ENCODE data around the gene GALNT16.

Gene GALNT16

DNA sequence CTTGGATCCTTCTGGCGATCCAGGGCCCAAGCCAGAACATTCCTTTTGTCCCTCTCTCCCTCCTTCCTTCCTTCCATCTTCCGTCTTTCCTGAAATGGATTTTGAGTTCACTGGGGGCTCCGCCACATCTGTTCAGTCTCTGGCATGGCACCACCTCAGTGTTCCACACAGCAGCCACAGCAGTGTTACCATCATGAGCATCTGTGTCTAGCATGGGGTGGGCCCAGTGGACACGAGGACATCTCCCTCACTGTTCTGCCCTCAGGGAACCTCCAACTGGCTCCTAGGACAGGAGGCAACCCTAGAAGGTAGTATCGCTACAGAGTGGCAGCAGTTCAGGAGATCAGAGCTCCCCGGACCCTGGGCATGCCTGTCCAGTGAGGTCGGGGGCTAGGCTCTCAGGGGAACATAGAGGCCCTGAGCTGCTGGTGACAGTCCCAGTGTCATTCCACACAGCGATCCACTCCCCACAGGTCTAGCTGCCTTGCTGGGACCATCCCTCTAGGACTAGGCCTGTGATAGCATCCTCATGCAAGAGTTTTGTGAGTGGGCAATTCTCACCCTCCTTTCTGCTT, 59.0 kb downstream of the GALNT16 start:
- DNase-seq: no peak

GRCh38 chr14:69319911-69320310, 60.0 kb downstream of the GALNT16 start:
- DNase-seq: no peak

DNA sequence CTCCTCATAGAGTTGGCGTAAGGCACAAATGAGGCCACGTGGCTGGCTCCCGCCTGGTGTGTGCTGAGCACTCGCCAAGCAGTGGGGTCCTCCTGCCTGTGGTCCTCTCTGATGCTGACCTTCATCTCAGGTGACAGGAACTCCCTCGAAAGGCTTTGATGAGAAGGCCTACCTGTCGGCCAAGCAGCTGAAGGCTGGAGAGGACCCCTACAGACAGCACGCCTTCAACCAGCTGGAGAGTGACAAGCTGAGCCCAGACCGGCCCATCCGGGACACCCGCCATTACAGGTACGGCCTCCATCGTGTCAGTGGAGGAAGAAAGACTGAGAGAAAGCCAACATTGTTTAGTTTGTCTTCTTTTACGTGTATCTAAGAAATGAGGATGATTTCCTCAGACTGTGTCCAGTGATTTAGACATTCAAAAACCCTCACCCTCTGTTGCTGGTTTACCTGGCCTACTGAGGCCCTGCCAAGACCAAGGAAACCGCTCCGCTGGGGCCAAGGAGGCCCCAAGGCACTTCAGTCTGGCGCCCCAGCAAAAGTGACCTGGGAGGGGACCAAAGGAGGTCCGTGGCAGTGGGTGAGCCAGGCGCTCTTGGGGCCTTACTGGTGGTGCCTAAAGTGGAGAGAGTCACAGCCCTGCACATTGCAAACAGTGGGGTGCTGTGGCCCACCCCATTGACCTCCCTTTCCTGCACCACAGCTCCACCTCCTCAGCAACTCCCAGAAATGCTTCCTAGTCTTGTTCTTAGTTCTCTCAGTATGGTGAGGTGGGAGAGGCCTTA, 60.8 kb downstream of the GALNT16 start:
- no peak for DNase-seq

GRCh38 chr14:69321601-69322330, 61.8 kb downstream of the GALNT16 start:
- no peak for DNase-seq

DNA sequence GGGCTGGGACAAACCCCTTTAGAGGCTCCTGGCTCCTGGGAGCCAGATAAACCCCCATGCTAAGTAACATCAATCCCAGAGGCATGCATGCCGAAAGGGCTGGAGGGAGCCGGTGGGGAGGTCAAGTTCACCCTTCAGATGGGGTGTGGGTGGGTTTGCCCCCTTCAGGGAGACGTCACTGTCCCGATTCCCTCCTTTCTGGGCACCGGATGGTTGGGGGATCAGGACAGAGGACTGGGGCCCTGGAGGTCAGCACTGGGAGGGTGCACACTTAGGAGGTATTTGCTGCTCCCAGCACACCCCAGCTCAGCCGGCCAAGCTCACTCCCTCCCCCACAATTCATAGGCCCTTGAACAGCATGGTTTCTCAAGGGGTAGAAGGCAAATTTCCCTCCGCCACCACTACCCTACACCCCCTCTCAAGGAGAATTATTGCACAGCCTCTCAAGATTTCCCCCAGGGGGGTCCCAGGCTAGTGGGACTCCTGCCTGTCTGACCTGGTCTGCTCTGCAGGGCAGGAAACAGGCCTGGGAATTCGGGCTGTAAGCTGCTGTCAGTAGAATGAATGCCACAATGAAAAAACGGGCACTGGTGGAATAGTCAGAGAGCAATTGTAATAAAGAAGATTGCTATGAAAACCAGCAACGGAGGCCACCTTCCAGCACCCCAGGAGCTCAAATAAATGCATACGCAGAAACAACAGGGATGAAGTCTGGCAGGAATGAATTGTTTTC, 63.5 kb downstream of the GALNT16 start:
- DNase-seq: no peak

GRCh38 chr14:69323999-69324282, 64.0 kb downstream of the GALNT16 start:
- no peak for DNase-seq

GRCh38 chr14:69324341-69324931, 64.5 kb downstream of the GALNT16 start:
- DNase-seq: no peak

DNA sequence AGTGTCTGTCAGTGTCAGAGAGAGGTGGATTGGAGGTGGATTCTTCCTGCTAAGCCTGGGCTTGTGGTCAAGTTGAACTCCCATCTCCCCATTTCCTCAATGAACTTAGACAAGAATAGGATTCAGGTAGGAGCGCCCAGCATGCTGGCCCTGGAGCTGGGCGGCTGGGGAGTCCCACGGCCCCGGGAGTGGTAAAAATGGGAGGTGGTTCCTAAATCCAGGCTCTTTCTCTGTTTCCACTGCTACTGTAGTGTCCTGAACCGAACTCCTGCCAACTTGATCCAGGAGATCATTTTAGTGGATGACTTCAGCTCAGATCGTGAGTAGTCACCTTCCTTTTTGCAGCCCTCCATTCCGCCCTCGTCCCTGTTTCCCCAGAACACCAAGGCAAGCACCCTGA, 65.1 kb downstream of the GALNT16 start:
- DNase-seq: no peak

DNA sequence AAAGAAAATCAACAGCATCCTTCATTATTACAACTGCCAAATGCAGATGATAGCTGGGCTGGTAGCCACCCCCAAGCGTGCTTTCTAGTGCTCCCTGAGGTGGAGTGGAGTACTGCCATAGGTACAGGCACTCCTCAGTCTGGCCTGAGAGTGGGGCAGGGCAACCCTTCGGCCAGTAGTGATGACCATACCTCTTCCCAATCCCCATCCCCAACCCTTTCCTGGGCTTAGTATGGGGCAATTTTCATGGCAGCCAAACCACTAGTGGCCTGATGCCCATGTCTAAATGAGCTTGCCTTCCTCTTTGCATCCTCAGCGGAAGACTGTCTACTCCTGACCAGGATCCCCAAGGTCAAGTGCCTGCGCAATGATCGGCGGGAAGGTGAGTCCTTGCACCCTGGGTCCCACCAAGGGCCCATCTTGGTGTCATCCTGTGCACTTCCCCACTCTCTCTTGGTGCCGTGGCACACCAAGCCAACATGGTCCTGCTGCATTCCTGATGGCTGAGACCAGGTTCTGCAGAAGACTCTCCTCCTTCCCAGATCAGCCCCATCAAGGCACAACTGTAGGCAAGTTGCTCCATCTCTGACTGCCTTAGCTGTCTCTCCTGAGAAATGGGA, 65.8 kb downstream of the GALNT16 start:
- DNase-seq: no peak

GRCh38 chr14:69326611-69327010, 66.7 kb downstream of the GALNT16 start:
- DNase-seq: no peak

- DNase-seq: no peak
These were observed 67.5 kb downstream of the GALNT16 start for GRCh38 chr14:69327507-69327906.

DNA sequence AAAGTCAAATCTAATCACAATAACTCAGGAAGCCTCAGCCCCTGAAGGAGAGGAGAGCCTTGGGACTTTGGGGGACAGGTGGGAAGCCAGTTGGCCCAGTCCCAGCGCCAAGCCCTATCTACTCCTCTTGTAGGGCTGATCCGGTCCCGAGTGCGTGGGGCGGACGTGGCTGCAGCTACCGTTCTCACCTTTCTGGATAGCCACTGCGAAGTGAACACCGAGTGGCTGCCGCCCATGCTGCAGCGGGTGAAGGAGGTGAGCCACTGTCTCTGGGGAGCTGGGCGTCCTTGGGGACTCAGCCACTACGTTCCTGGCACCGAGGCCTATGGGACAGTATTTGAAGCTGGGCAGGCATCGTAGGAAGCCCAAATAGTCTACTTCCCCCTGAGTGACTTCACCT, 68.4 kb downstream of the GALNT16 start:
- DNase-seq: no peak

- DNase-seq: no peak
These were observed 68.8 kb downstream of the GALNT16 start for GRCh38 chr14:69328765-69329164.

GRCh38 chr14:69331206-69331605, 71.2 kb downstream of the GALNT16 start:
- no peak for DNase-seq

- no peak for DNase-seq
These were observed 72.9 kb downstream of the GALNT16 start for GRCh38 chr14:69332782-69333395.

GRCh38 chr14:69333791-69334337, 73.9 kb downstream of the GALNT16 start:
- DNase-seq: no peak

DNA sequence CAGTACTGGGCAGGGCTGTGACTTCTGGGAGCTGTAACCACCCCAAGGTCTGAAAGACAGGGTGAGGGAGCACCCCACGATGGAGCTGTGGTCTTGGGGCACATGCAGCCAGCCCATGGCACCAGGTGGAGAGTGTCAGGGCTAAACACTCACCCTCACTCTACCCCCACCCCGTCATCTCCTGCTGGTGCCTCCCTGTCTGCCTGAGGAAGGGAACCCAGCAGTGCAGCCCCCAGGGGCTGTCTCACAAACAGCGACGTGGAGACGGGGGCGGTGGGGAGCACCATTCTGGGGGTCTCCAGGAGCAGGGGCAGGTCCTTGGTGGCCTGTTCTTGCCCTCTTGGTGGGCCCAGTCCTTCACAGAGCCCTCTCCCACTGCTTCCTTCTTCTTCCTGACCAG, 74.6 kb downstream of the GALNT16 start:
- DNase-seq: no peak

- no peak for DNase-seq
These were observed 75.4 kb downstream of the GALNT16 start for GRCh38 chr14:69335371-69335771.

- no peak for DNase-seq
These were observed 78.0 kb downstream of the GALNT16 start for GRCh38 chr14:69337984-69338383.

GRCh38 chr14:69339426-69339825, 79.5 kb downstream of the GALNT16 start:
- DNase-seq: no peak

DNA sequence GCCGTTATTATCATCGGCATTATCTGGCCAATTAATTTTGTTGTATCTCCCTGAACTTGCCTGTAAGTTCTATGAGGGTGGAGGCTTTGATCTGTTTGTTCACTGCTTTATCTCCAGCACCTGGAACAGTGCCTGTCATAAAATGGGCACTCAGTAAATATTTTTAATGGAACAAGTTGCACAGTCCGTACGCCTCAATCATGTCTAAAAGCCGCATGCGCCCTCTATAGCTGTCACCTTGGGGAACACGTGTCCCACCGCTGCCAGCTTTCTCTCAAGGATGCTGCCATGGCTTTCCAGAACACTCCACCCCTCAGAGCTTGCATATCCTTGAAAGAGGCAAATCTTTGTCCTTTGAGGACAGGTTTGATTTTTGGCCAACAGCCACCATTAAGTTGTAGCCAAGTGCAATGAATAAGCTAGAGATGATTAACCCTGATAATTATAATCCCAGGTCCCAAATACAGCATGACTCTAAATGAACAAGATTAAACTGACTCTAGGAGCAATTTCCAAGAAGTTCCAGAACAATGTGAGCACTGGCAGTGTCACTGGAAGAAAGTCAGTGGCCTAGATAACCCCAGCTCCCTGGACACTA, 83.1 kb downstream of the GALNT16 start:
- DNase-seq: no peak

DNA sequence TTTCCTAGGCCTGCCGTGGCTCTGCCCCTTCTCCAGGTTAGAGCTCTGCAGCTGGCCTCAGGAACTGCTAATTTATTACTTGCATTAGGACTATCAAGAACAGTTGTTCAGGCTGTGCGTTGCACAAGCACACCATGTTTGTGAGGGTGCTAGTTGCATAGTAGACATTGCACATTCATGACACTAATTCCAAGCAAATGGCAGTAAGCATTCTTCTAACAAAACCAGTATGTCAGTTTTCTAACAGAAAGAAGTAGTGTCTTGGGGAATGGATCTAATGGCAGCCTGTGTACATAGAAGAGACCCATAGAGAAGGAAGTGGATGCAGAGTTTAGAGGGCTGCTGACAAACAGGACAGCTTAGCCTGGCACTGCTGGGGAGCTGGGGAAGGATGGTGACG, 84.2 kb downstream of the GALNT16 start:
- no peak for DNase-seq

All from RPMI8226 (cell line).